Hepatocyte (in vitro differentiated cells): Measurements from ENCODE around the gene HOXA6. TPM values are rescaled to one million over a fixed set of nuclear protein-coding genes. Genes with fewer than 3 reads are reported as not detected.

Source experiments
- DNase-seq: peaks from one replicate; pipeline ENCODE4 v3.0.0-alpha.2; 2016; ENCODE audit warnings: low spot score
- H2AFZ ChIP-seq: fragments of 200-600 bp; sonication (generic); 2 replicates; pipeline ENCODE4 v1.6.0; 2016; ENCODE audit warnings: antibody characterized with exemption, mild to moderate bottlenecking
- H3K27ac ChIP-seq: fragments of 200-600 bp; sonication (generic); 2 replicates; pipeline ENCODE4 v1.5.1; 2016; ENCODE audit warnings: mild to moderate bottlenecking
- H3K27me3 ChIP-seq: fragments of 200-600 bp; sonication (generic); 2 replicates; pipeline ENCODE4 v1.6.1; 2016
- H3K36me3 ChIP-seq: fragments of 200-600 bp; sonication (generic); replicated peaks from 2 replicates; pipeline ENCODE4 v1.5.1; 2016; ENCODE audit warnings: low read depth; ENCODE audit not compliant: insufficient read depth
- H3K4me1 ChIP-seq: fragments of 200-600 bp; sonication (generic); 2 replicates; pipeline ENCODE4 v1.5.1; 2016; ENCODE audit warnings: mild to moderate bottlenecking, moderate library complexity; ENCODE audit not compliant: insufficient read depth
- H3K4me2 ChIP-seq: fragments of 200-600 bp; sonication (generic); 2 replicates; pipeline ENCODE4 v1.6.0; 2016
- H3K4me3 ChIP-seq: fragments of 200-600 bp; sonication (generic); 2 replicates; pipeline ENCODE4 v1.5.1; 2016; ENCODE audit warnings: mild to moderate bottlenecking
- H3K79me2 ChIP-seq: fragments of 200-600 bp; sonication (generic); 2 replicates; pipeline ENCODE4 v1.6.0; 2017; ENCODE audit warnings: mild to moderate bottlenecking
- H3K9me2 ChIP-seq: fragments of 200-600 bp; sonication (generic); replicated peaks from 2 replicates; pipeline ENCODE4 v1.6.0; 2017; ENCODE audit warnings: mild to moderate bottlenecking; ENCODE audit not compliant: insufficient read depth
- H3K9me3 ChIP-seq: fragments of 200-600 bp; sonication (generic); 2 replicates; pipeline ENCODE4 v1.5.1; 2016; ENCODE audit warnings: low read depth, mild to moderate bottlenecking
- H4K20me1 ChIP-seq: fragments of 200-600 bp; sonication (generic); 2 replicates; pipeline ENCODE4 v1.6.0; 2016; ENCODE audit warnings: mild to moderate bottlenecking; ENCODE audit not compliant: insufficient read depth, poor library complexity, severe bottlenecking
- CTCF ChIP-seq: fragments of 200-600 bp; sonication (generic); IDR thresholded peaks from 2 replicates; pipeline ENCODE4 v1.5.1; 2016; ENCODE audit warnings: antibody characterized with exemption, mild to moderate bottlenecking; ENCODE audit not compliant: poor library complexity
- EZH2 ChIP-seq: fragments of 200-600 bp; sonication (generic); IDR thresholded peaks from 2 replicates; pipeline ENCODE4 v1.6.1; 2016; ENCODE audit warnings: antibody characterized with exemption, mild to moderate bottlenecking, borderline replicate concordance
- EZH2phosphoT487 ChIP-seq: fragments of 200-600 bp; sonication (generic); IDR thresholded peaks from one replicate; pipeline ENCODE4 v1.6.1; 2018; ENCODE audit warnings: antibody characterized with exemption, mild to moderate bottlenecking, low read depth, moderate library complexity; ENCODE audit not compliant: unreplicated experiment, severe bottlenecking
- WGBS: methylation state at CpG from one replicate; pipeline ENCODE4 v1.1.6; 2016; ENCODE audit warnings: low lambda C conversion rate; ENCODE audit errors: missing lambda C conversion rate; 5-methylcytosine and 5-hydroxymethylcytosine counted together
- polyA plus RNA-seq: library from polyadenylated mRNA; unstranded; fragments of >200 nt; fragmentation: Nextera tagmentation; extraction: Ambion mirVana; gene quantifications from 2 replicates; pipeline ENCODE4 v1.2.1, GENCODE V29; 2016
- total RNA-seq: library from RNA; depleted of rRNA; stranded (reverse); fragments of >200 nt; gene quantifications from 2 replicates; pipeline ENCODE4 v1.2.3, GENCODE V29; 2014

HOXA6 gene
- total and polyA plus RNA-seq, 2 experiments from 2014 or later: 0.23 TPM; not detected in 1

GRCh38 chr7:27143023-27143949 is 4.3 kb downstream of the HOXA6 start, which contains the start of gene HOXA5:
HOXA5 (minus strand) TSS chr7:27143681; CDS start chr7:27143607, 74 bp downstream.
- H3K27me3 ChIP-seq: peaks cover 99% of the 10 kb centered on the region
- DNase-seq: no peak
- no peaks in the 10 kb centered on the region for H3K9me3 ChIP-seq
- peak within 1 kb of the TSS; percentile 96 for H3K4me2 ChIP-seq
- no peak within 1 kb of the TSS for H3K27ac ChIP-seq
- peak within 1 kb of the TSS; percentile 26 for H3K4me3 ChIP-seq
- H3K79me2 ChIP-seq: no peaks in the 10 kb centered on the region
- H2AFZ ChIP-seq: peak within 1 kb of the TSS; percentile 68
- 5% methylated on average over 68 of the region's 86 CpGs for WGBS
- TF ChIP-seq EZH2 (peak; percentile 79), CTCF (peak; percentile 56), EZH2phosphoT487 (peak; percentile 3)
- H4K20me1 ChIP-seq: no peaks in the 10 kb centered on the region
- peaks cover 20% of the 10 kb centered on the region for H3K4me1 ChIP-seq
- H3K9me2 ChIP-seq: no peaks in the 10 kb centered on the region
- no peaks in the 10 kb centered on the region for H3K36me3 ChIP-seq

GRCh38 chr7:27142580-27143022 is 5.0 kb downstream of the HOXA6 start:
- Histone ChIP-seq H3K4me3 (peak overlapping the region; percentile 10), H3K27ac (no peak overlapping the region), H3K27me3 (peaks cover 100% of the 10 kb centered on the region), H4K20me1 (no peaks in the 10 kb centered on the region), H3K9me2 (no peaks in the 10 kb centered on the region), H2AFZ (peak overlapping the region; percentile 68), H3K4me1 (peaks cover 20% of the 10 kb centered on the region), H3K9me3 (no peaks in the 10 kb centered on the region), H3K4me2 (peak overlapping the region; percentile 96), H3K36me3 (no peaks in the 10 kb centered on the region), H3K79me2 (no peaks in the 10 kb centered on the region)
- DNase-seq: no peak
- TF ChIP-seq EZH2phosphoT487 (peak; percentile 41), CTCF (no peak), EZH2 (peak; percentile 95)
- 10% methylated on average over 28 of the region's 29 CpGs for WGBS

DNA sequence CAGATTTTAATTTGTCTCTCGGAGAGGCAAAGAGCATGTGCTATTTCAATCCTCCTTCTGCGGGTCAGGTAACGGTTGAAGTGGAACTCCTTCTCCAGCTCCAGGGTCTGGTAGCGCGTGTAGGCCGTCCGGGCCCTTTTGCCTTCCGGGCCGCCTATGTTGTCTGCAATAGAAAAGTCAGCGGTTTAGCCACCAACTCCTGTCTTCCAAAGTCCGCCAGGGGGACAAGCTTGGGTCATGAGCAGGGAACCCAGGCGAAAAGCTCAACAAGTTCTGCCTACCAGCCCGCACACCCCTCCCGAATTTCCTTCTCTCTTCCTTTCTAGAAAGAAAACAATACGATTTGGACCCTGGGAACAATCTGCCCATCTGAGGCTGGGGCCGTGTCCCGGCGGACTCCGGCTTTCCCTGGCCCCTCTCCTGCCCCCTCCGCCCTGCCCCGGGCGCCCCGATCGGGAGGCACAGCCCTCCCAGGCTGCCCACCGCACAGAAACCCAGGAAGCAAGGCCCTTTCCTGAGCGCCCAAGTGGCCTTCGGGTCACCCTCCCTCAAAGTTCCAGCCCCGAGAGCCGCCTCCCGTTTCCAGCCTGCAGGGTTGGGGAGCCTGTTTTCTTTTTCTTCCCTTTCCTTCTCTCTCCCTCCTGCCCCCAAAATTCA is 5.5 kb downstream of the HOXA6 start:
- TF ChIP-seq CTCF (no peak), EZH2phosphoT487 (no peak), EZH2 (no peak)
- Histone ChIP-seq H3K4me1 (peaks cover 20% of the 10 kb centered on the region), H3K9me2 (no peaks in the 10 kb centered on the region), H3K4me2 (peak overlapping the region; percentile 96), H2AFZ (no peak overlapping the region), H3K79me2 (no peaks in the 10 kb centered on the region), H3K27ac (no peak overlapping the region), H3K4me3 (peak overlapping the region; percentile 10), H3K27me3 (peaks cover 100% of the 10 kb centered on the region), H3K36me3 (no peaks in the 10 kb centered on the region), H4K20me1 (no peaks in the 10 kb centered on the region), H3K9me3 (no peaks in the 10 kb centered on the region)
- WGBS: 26% methylated on average over 26 of the region's 30 CpGs
- DNase-seq: no peak
